ENCODE results near the gene ABHD2.

Gene ABHD2

GRCh38 chr15:89095556-89095955 lies 7.3 kb downstream of the ABHD2 start:
- no peak overlapping the region for H3K27ac ChIP-seq
- TF ChIP-seq ZFX (IDR thresholded peaks at IDR 0.05; ENCODE audit: borderline replicate concordance) (no peak), CTCF (IDR thresholded peaks at IDR 0.05) (no peak)

- TF ChIP-seq ZFX (IDR thresholded peaks at IDR 0.05; ENCODE audit: borderline replicate concordance) (no peak), CTCF (IDR thresholded peaks at IDR 0.05) (no peak)
- H3K27ac ChIP-seq, result peak overlapping the region; percentile 47
Measured at GRCh38 chr15:89096664-89097063, 8.4 kb downstream of the ABHD2 start.

- TF ChIP-seq CTCF (IDR thresholded peaks at IDR 0.05), result no peak
- TF ChIP-seq ZFX (IDR thresholded peaks at IDR 0.05; ENCODE audit: borderline replicate concordance), result no peak
- H3K27ac ChIP-seq, result no peak overlapping the region; the same call in 1 of the 2 replicates
Measured at GRCh38 chr15:89097313-89097712, 9.1 kb downstream of the ABHD2 start.

GRCh38 chr15:89098281-89098680 lies 10.0 kb downstream of the ABHD2 start:
- TF ChIP-seq CTCF (IDR thresholded peaks at IDR 0.05) (no peak), ZFX (IDR thresholded peaks at IDR 0.05; ENCODE audit: borderline replicate concordance) (no peak)
- H3K27ac ChIP-seq, result no peak overlapping the region

GRCh38 chr15:89099968-89100367 lies 11.7 kb downstream of the ABHD2 start:
- no peak overlapping the region for H3K27ac ChIP-seq
- no peak for TF ChIP-seq CTCF (IDR thresholded peaks at IDR 0.05)
- TF ChIP-seq ZFX (IDR thresholded peaks at IDR 0.05; ENCODE audit: borderline replicate concordance), result no peak

GRCh38 chr15:89101302-89102193 lies 13.3 kb downstream of the ABHD2 start:
- TF ChIP-seq ZFX (IDR thresholded peaks at IDR 0.05; ENCODE audit: borderline replicate concordance), result no peak
- no peak overlapping the region for H3K27ac ChIP-seq

GRCh38 chr15:89103481-89104171 lies 15.4 kb downstream of the ABHD2 start:
- no peak for TF ChIP-seq ZFX (IDR thresholded peaks at IDR 0.05; ENCODE audit: borderline replicate concordance)
- TF ChIP-seq CTCF (IDR thresholded peaks at IDR 0.05), result no peak
- H3K27ac ChIP-seq, result no peak overlapping the region

All from 22Rv1 (cell line).